GM23338 (cell line): ENCODE results near the gene NAA10. TPM values are rescaled to one million over a fixed set of nuclear protein-coding genes. Genes with fewer than 3 reads are reported as not detected.

Source experiments
- ATAC-seq: fragments of 200-7000 bp; cut with Tn5 transposase; 3 replicates; pipeline ENCODE4 v1.9.1; 2020
- DNase-seq: peaks from one replicate; pipeline ENCODE4 v3.0.0-alpha.2; 2015; ENCODE audit warnings: low spot score
- H2AFZ ChIP-seq: fragments of 200-600 bp; sonication (generic); 2 replicates; pipeline ENCODE4 v1.8.0; 2016; ENCODE audit warnings: antibody characterized with exemption, mild to moderate bottlenecking, moderate library complexity
- H3F3A ChIP-seq: fragments of 200-600 bp; sonication (generic); replicated peaks from 2 replicates; pipeline ENCODE4 v1.8.0; 2017; ENCODE audit warnings: antibody characterized with exemption, mixed run types, low read depth
- H3K27ac ChIP-seq: fragments of 200-600 bp; sonication (generic); 2 replicates; pipeline ENCODE4 v1.6.1; 2016; ENCODE audit warnings: low read depth
- H3K27me3 ChIP-seq: fragments of 200-600 bp; sonication (generic); 2 replicates; pipeline ENCODE4 v1.8.0; 2016; ENCODE audit warnings: mild to moderate bottlenecking, mixed run types, moderate library complexity; ENCODE audit not compliant: insufficient read depth
- H3K36me3 ChIP-seq: fragments of 200-600 bp; sonication (generic); 2 replicates; pipeline ENCODE4 v1.8.0; 2016; ENCODE audit warnings: mild to moderate bottlenecking; ENCODE audit not compliant: insufficient read depth
- H3K4me1 ChIP-seq: fragments of 200-600 bp; sonication (generic); 2 replicates; pipeline ENCODE4 v1.8.0; 2016; ENCODE audit warnings: mild to moderate bottlenecking, moderate library complexity; ENCODE audit not compliant: insufficient read depth
- H3K4me2 ChIP-seq: fragments of 200-600 bp; sonication (generic); 2 replicates; pipeline ENCODE4 v1.7.1; 2017; ENCODE audit warnings: mixed run types
- H3K4me3 ChIP-seq: fragments of 200-600 bp; sonication (generic); 2 replicates; pipeline ENCODE4 v1.6.1; 2016; ENCODE audit warnings: mixed run types
- H3K79me2 ChIP-seq: fragments of 200-600 bp; sonication (generic); replicated peaks from 2 replicates; pipeline ENCODE4 v1.8.0; 2017; ENCODE audit warnings: mild to moderate bottlenecking; ENCODE audit not compliant: insufficient read depth
- H3K9me2 ChIP-seq: fragments of 200-600 bp; sonication (generic); 2 replicates; pipeline ENCODE4 v1.8.0; 2017; ENCODE audit not compliant: insufficient read depth
- H4K20me1 ChIP-seq: fragments of 200-600 bp; sonication (generic); replicated peaks from 2 replicates; pipeline ENCODE4 v1.8.0; 2017; ENCODE audit warnings: mild to moderate bottlenecking; ENCODE audit not compliant: insufficient read depth
- H3K27ac Mint-ChIP-seq: 2 replicates; pipeline ENCODE4 v1.8.0; 2020; ENCODE audit warnings: inconsistent platforms, mild to moderate bottlenecking, moderate library complexity, mixed read lengths
- H3K27me3 Mint-ChIP-seq: 3 replicates; pipeline ENCODE4 v1.8.0; 2022; ENCODE audit warnings: low read depth, mild to moderate bottlenecking, moderate library complexity, mixed read lengths, inconsistent platforms; ENCODE audit not compliant: insufficient read depth, poor library complexity
- H3K36me3 Mint-ChIP-seq: 3 replicates; pipeline ENCODE4 v1.8.0; 2021; ENCODE audit warnings: low read depth, mild to moderate bottlenecking, inconsistent platforms, moderate library complexity, mixed read lengths
- H3K4me1 Mint-ChIP-seq: 3 replicates; pipeline ENCODE4 v1.8.0; 2020; ENCODE audit warnings: mild to moderate bottlenecking, inconsistent platforms, mixed read lengths
- H3K4me3 Mint-ChIP-seq: 3 replicates; pipeline ENCODE4 v1.8.0; 2021; ENCODE audit warnings: moderate library complexity, mild to moderate bottlenecking, inconsistent platforms, mixed read lengths
- H3K9me3 Mint-ChIP-seq: 3 replicates; pipeline ENCODE4 v1.8.0; 2020; ENCODE audit warnings: moderate library complexity, mild to moderate bottlenecking, inconsistent platforms, mixed read lengths
- CREB1 ChIP-seq: fragments of 250-450 bp; sonication (Bioruptor Pico); IDR thresholded peaks from 2 replicates; pipeline ENCODE4 v1.5.0; 2020; ENCODE audit warnings: low read depth, mild to moderate bottlenecking, moderate library complexity
- EZH2 ChIP-seq: fragments of 200-600 bp; sonication (generic); IDR thresholded peaks from one replicate; pipeline ENCODE4 v1.8.0; 2017; ENCODE audit warnings: antibody characterized with exemption, mild to moderate bottlenecking, low read depth; ENCODE audit not compliant: unreplicated experiment
- EZH2phosphoT487 ChIP-seq: fragments of 200-600 bp; sonication (generic); IDR thresholded peaks from one replicate; pipeline ENCODE4 v1.8.1; 2018; ENCODE audit warnings: antibody characterized with exemption; ENCODE audit not compliant: unreplicated experiment
- JUNB ChIP-seq: IDR thresholded peaks from one replicate; pipeline ENCODE4 v1.6.1; 2016; ENCODE audit warnings: antibody characterized with exemption; ENCODE audit not compliant: unreplicated experiment
- NANOG ChIP-seq: IDR thresholded peaks from 2 replicates; pipeline ENCODE4 v1.6.1; 2016; ENCODE audit warnings: antibody characterized with exemption, borderline replicate concordance
- POLR2AphosphoS5 ChIP-seq: IDR thresholded peaks from 2 replicates; pipeline ENCODE4 v1.6.1; 2016; ENCODE audit warnings: antibody characterized with exemption, low read depth
- STAT1 ChIP-seq: IDR thresholded peaks from one replicate; pipeline ENCODE4 v1.6.1; 2016; ENCODE audit warnings: antibody characterized with exemption; ENCODE audit not compliant: unreplicated experiment
- ZNF114 ChIP-seq: fragments of 250-450 bp; sonication (Bioruptor Pico); IDR thresholded peaks from 2 replicates; pipeline ENCODE4 v1.5.0; 2020; ENCODE audit warnings: mild to moderate bottlenecking, moderate library complexity
- ZNF331 ChIP-seq: fragments of 250-450 bp; sonication (Bioruptor Pico); IDR thresholded peaks from 2 replicates; pipeline ENCODE4 v1.5.0; 2020; ENCODE audit warnings: low read depth, mild to moderate bottlenecking, moderate library complexity
- polyA plus RNA-seq: library from polyadenylated mRNA; unstranded; fragments of >200 nt; fragmentation: Nextera tagmentation; extraction: Ambion mirVana; gene quantifications from 2 replicates; pipeline ENCODE4 v1.2.1, GENCODE V29; 2016
- total RNA-seq: library from RNA; depleted of rRNA; stranded (reverse); fragments of >200 nt; shearing (Covaris generic); gene quantifications from 2 replicates; pipeline ENCODE4 v1.2.3, GENCODE V29; 2014
- TF ChIP-seq, protein P1 (sequence below): IDR thresholded peaks from one replicate; pipeline ENCODE4 v1.6.1; 2018; ENCODE audit warnings: antibody characterized with exemption; ENCODE audit not compliant: unreplicated experiment
- TF ChIP-seq, protein P2 (sequence below): IDR thresholded peaks from 2 replicates; pipeline ENCODE4 v1.6.1; 2016; ENCODE audit warnings: antibody characterized with exemption

The NAA10 gene
- total and polyA plus RNA-seq, 2 experiments from 2014 or later: 136 to 145 TPM

DNA sequence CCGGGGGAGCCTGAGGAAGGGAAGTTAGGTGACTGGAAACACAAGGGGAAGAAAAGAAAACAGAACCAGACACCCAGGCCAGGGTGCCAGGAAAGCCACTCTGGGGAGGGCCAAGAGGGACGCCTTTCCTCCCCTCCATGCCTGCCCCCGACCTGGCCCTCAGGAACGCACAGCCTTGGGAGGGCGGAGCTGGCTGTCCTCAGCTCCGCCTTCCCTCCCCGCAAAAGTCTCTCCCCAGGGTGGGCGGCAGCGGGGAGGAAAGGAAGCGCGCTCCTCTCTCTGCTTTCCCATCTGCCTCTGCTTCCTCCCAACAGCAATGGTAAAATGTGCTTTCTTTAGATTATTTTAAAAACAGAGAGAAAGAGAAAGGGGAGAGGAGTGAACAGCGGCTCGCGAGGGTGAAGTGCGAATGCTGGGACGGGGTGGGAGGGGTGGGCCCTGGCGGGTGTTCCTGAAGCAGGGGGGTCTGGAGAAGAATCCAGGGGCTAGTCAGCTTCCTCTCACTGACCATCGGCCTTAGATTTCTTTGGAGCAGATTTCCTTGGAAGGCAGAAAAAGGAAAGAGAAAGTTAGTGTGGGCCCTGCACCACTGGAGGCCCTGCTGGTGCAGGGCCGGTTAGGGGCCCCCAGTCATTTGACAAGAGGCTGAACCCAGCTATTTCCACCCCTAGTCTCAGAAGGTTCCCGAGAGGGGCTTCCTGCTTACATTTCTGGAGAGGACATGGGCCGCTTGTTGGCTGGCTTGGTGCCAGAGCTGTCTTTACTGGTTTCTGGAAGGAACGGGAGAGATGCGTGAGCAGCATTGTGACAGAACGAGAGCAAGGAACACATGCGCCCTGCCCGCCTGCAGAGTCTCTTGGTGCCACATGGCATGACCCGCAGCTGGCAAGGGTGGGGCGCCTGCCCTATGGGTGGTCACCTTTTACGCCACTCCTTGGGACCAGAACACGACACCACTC lies 14.3 kb upstream of the NAA10 start:
- H3F3A ChIP-seq: no peaks in the 10 kb centered on the region
- Mint-ChIP-seq H3K9me3 (no peaks in the 10 kb centered on the region), H3K4me1 (peaks cover 20% of the 10 kb centered on the region), H3K27ac (no peak overlapping the region; the same call in 1 of the 2 replicates), H3K36me3 (peaks cover 46% of the 10 kb centered on the region), H3K27me3 (peaks cover 5% of the 10 kb centered on the region), H3K4me3 (peak overlapping the region; percentile 23; the same call in 1 of the 3 replicates)
- no peaks in the 10 kb centered on the region for H3K27me3 ChIP-seq
- no peak overlapping the region for H3K4me3 ChIP-seq
- H4K20me1 ChIP-seq: no peaks in the 10 kb centered on the region
- no peak overlapping the region for H2AFZ ChIP-seq
- DNase-seq (peak; percentile 25), ATAC-seq (peak; percentile 6; the same call in 2 of the 3 replicates)
- no peaks in the 10 kb centered on the region for H3K79me2 ChIP-seq
- no peak overlapping the region for H3K4me2 ChIP-seq
- peak overlapping the region; percentile 84; the same call in 1 of the 2 replicates for H3K27ac ChIP-seq
- no peaks in the 10 kb centered on the region; the same call in 1 of the 2 replicates for H3K36me3 ChIP-seq
- no peaks in the 10 kb centered on the region; the same call in 1 of the 2 replicates for H3K4me1 ChIP-seq
- H3K9me2 ChIP-seq: no peaks in the 10 kb centered on the region
- no peak for TF ChIP-seq ZNF114
- TF ChIP-seq NANOG: no peak
- TF ChIP-seq, protein P1, sequence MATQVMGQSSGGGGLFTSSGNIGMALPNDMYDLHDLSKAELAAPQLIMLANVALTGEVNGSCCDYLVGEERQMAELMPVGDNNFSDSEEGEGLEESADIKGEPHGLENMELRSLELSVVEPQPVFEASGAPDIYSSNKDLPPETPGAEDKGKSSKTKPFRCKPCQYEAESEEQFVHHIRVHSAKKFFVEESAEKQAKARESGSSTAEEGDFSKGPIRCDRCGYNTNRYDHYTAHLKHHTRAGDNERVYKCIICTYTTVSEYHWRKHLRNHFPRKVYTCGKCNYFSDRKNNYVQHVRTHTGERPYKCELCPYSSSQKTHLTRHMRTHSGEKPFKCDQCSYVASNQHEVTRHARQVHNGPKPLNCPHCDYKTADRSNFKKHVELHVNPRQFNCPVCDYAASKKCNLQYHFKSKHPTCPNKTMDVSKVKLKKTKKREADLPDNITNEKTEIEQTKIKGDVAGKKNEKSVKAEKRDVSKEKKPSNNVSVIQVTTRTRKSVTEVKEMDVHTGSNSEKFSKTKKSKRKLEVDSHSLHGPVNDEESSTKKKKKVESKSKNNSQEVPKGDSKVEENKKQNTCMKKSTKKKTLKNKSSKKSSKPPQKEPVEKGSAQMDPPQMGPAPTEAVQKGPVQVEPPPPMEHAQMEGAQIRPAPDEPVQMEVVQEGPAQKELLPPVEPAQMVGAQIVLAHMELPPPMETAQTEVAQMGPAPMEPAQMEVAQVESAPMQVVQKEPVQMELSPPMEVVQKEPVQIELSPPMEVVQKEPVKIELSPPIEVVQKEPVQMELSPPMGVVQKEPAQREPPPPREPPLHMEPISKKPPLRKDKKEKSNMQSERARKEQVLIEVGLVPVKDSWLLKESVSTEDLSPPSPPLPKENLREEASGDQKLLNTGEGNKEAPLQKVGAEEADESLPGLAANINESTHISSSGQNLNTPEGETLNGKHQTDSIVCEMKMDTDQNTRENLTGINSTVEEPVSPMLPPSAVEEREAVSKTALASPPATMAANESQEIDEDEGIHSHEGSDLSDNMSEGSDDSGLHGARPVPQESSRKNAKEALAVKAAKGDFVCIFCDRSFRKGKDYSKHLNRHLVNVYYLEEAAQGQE: no peak
- TF ChIP-seq, protein P2, sequence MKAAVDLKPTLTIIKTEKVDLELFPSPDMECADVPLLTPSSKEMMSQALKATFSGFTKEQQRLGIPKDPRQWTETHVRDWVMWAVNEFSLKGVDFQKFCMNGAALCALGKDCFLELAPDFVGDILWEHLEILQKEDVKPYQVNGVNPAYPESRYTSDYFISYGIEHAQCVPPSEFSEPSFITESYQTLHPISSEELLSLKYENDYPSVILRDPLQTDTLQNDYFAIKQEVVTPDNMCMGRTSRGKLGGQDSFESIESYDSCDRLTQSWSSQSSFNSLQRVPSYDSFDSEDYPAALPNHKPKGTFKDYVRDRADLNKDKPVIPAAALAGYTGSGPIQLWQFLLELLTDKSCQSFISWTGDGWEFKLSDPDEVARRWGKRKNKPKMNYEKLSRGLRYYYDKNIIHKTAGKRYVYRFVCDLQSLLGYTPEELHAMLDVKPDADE: no peak
- TF ChIP-seq EZH2: no peak
- TF ChIP-seq STAT1: no peak
- no peak for TF ChIP-seq ZNF331 (CRISPR knock-in tag)
- no peak for TF ChIP-seq CREB1 (CRISPR knock-in tag)
- no peak for TF ChIP-seq EZH2phosphoT487
- no peak for TF ChIP-seq POLR2AphosphoS5
- TF ChIP-seq JUNB: no peak
